ENCODE measurements around the gene CLK1. TPM values are rescaled to one million over a fixed set of nuclear protein-coding genes. Genes with fewer than 3 reads are reported as not detected.
A peak's percentile ranks its signal among the peaks of the same experiment; 100 is the strongest.

Gene CLK1
- total and polyA plus RNA-seq, 2 of the 13 experiments (the other 11 are each of a cell fraction or from before 2014, with no cell fraction given): 66.6 to 101 TPM

DNA sequence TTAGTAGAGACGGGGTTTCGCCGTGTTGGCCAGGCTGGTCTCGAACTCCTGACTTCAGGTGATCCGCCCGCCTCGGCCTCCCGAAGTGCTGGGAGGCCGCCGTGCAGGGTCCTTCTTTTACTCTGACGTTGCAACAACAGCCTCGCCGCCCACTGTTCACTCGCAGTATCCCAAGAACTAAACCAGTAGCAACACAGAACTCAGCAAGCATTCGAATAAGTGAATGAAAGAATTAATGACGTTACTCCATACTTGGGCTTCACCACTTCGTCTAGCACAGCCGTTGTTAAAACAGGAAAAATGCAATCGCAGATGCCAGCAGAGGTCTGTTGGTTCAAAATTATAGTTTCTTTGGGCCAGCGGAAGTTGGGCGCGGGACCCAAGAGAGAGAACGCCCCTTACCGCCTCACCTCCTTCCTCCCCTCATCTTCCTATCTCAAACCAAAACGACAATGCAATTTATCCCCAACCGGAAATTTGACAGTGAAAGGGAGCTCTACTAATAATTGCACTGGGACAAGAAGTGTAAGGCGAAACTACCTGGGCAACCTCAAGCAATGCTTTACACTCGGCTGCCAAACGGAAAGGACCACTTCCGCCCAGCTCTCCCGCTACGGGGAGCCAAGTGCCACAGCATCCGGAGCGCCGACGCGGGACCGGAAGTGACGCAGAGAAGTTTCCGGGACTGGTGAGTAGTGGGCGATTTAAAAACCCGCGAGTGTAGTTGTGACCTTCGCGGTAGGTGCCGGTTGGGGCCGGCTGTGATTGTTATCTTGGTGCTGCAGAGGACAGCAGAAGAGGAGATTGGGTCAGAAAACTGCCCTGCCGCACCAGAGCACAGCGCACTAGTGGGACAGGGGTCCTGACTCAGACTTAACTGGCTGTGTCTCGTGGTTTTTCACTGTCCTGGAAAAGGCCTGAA is 24.5 kb upstream of the CLK1 start, which contains the start of the genes NIF3L1 and PPIL3 (continued):
- TF ChIP-seq ZFP36 (IDR thresholded peaks at IDR 0.05; ENCODE audit: borderline replicate concordance, low read depth, low read length, partially characterized antibody) (no peak), ZNF737 (CRISPR knock-in tag; IDR thresholded peaks at IDR 0.05; ENCODE audit: borderline replicate concordance) (no peak), DMAP1 (CRISPR knock-in tag; IDR thresholded peaks at IDR 0.05) (peak; percentile 93; the same call in 1 of the 2 replicates), ZFY (CRISPR knock-in tag; IDR thresholded peaks at IDR 0.05) (peak; percentile 85; the same call in 1 of the 2 replicates), ZNF451 (CRISPR knock-in tag; IDR thresholded peaks at IDR 0.05) (peak; percentile 64; the same call in 1 of the 2 replicates), ONECUT2 (CRISPR knock-in tag; IDR thresholded peaks at IDR 0.05) (0 out of 2 replicates have a peak, but pooled peaks have one; percentile 18), LCORL (IDR thresholded peaks at IDR 0.05) (no peak), LCORL (CRISPR knock-in tag; IDR thresholded peaks at IDR 0.05) (peak; percentile 53; the same call in 1 of the 2 replicates), ZNF260 (CRISPR knock-in tag; IDR thresholded peaks at IDR 0.05; ENCODE audit: borderline replicate concordance, low read depth) (no peak), KLF16 (CRISPR knock-in tag; IDR thresholded peaks at IDR 0.05) (peak in 1 of 2 experiments; percentile 83; a peak in 2 of 4 replicates), ZNF589 (CRISPR knock-in tag; conservative IDR thresholded peaks at IDR 0.05) (peak; percentile 73), RBM22 (optimal IDR thresholded peaks at IDR 0.05; ENCODE audit: low read length) (no peak), ZNF660 (CRISPR knock-in tag; IDR thresholded peaks at IDR 0.05; ENCODE audit: borderline replicate concordance, low read depth) (no peak), ARHGAP35 (CRISPR knock-in tag; IDR thresholded peaks at IDR 0.05; ENCODE audit: borderline replicate concordance) (no peak; the same call in 1 of the 2 replicates), HOXD1 (CRISPR knock-in tag; IDR thresholded peaks at IDR 0.05) (peak; percentile 90; the same call in 1 of the 2 replicates), PAWR (CRISPR knock-in tag; IDR thresholded peaks at IDR 0.05; ENCODE audit: borderline replicate concordance) (no peak), MIXL1 (CRISPR knock-in tag; IDR thresholded peaks at IDR 0.05) (peak; percentile 97), PHF21A (CRISPR knock-in tag; IDR thresholded peaks at IDR 0.05) (peak; percentile 96), U2AF1 (optimal IDR thresholded peaks at IDR 0.05; ENCODE audit: low read depth, low read length) (peak; percentile 67), ZNF83 (CRISPR knock-in tag; IDR thresholded peaks at IDR 0.05; ENCODE audit: borderline replicate concordance) (no peak), SMARCC2 (IDR thresholded peaks at IDR 0.05) (no peak), SPEN (CRISPR knock-in tag; IDR thresholded peaks at IDR 0.05; ENCODE audit: low read depth) (peak; percentile 92), HIVEP1 (CRISPR knock-in tag; IDR thresholded peaks at IDR 0.05) (peak; percentile 5; the same call in 1 of the 2 replicates), ZNF329 (CRISPR knock-in tag; IDR thresholded peaks at IDR 0.05; ENCODE audit: low read depth) (peak; percentile 53; the same call in 1 of the 2 replicates), SATB2 (CRISPR knock-in tag; IDR thresholded peaks at IDR 0.05) (peak; percentile 61; the same call in 1 of the 2 replicates)
- TF ChIP-seq, protein P1, sequence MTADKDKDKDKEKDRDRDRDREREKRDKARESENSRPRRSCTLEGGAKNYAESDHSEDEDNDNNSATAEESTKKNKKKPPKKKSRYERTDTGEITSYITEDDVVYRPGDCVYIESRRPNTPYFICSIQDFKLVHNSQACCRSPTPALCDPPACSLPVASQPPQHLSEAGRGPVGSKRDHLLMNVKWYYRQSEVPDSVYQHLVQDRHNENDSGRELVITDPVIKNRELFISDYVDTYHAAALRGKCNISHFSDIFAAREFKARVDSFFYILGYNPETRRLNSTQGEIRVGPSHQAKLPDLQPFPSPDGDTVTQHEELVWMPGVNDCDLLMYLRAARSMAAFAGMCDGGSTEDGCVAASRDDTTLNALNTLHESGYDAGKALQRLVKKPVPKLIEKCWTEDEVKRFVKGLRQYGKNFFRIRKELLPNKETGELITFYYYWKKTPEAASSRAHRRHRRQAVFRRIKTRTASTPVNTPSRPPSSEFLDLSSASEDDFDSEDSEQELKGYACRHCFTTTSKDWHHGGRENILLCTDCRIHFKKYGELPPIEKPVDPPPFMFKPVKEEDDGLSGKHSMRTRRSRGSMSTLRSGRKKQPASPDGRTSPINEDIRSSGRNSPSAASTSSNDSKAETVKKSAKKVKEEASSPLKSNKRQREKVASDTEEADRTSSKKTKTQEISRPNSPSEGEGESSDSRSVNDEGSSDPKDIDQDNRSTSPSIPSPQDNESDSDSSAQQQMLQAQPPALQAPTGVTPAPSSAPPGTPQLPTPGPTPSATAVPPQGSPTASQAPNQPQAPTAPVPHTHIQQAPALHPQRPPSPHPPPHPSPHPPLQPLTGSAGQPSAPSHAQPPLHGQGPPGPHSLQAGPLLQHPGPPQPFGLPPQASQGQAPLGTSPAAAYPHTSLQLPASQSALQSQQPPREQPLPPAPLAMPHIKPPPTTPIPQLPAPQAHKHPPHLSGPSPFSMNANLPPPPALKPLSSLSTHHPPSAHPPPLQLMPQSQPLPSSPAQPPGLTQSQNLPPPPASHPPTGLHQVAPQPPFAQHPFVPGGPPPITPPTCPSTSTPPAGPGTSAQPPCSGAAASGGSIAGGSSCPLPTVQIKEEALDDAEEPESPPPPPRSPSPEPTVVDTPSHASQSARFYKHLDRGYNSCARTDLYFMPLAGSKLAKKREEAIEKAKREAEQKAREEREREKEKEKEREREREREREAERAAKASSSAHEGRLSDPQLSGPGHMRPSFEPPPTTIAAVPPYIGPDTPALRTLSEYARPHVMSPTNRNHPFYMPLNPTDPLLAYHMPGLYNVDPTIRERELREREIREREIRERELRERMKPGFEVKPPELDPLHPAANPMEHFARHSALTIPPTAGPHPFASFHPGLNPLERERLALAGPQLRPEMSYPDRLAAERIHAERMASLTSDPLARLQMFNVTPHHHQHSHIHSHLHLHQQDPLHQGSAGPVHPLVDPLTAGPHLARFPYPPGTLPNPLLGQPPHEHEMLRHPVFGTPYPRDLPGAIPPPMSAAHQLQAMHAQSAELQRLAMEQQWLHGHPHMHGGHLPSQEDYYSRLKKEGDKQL (CRISPR knock-in tag; IDR thresholded peaks at IDR 0.05; ENCODE audit: low read depth): 0 out of 2 replicates have a peak, but pooled peaks have one; percentile 45
